Breast epithelium (tissue), 3 donors: ENCODE data around the gene CLCN7.

Experiments
- CTCF ChIP-seq, 3 donors: fragments of 450-650 bp; IDR thresholded peaks; one replicate each; pipeline ENCODE4 v1.5.1; 2016 to 2017; ENCODE audit warnings: antibody characterized with exemption in 3 of 3, mild to moderate bottlenecking in 3 of 3, moderate library complexity in 3 of 3
- POLR2A ChIP-seq: fragments of 450-650 bp; IDR thresholded peaks from one replicate; pipeline ENCODE4 v1.6.1; 2016; ENCODE audit warnings: antibody characterized with exemption, mild to moderate bottlenecking, moderate library complexity

- TF ChIP-seq CTCF (IDR thresholded peaks at IDR 0.05) (no peak), POLR2A (no peak)
Observed at GRCh38 chr16:1430214-1430758, 44.5 kb downstream of the CLCN7 start.
